ENCODE measurements around the gene SLC6A13.

DNA sequence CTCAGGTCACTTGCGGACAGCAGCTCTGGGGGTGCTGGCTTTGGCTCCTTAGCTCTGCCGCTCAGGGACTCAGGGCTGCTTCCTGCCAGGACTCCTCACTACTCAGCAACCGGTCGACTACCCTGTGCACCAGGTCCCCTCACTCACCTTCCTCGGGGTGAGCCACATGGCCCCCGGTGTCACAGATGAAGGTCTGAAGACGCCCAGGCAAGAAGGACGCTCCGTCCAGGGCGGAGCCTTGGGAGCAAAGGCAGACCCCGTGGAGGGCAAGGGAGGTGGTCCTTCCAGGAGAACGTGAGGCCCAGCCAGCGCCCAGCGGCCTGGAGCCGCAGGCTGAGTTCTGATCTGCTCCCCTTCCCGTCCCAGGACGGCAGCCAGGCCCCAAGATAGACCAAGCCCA is 80.7 kb downstream of the SLC6A13 start:
- TF ChIP-seq CTCF (IDR thresholded peaks at IDR 0.05; ENCODE audit: borderline replicate concordance, extremely low read depth, low read length, poor library complexity, severe bottlenecking) (no peak), EZH2 (IDR thresholded peaks at IDR 0.05; ENCODE audit: borderline replicate concordance, low read depth, low read length, severe bottlenecking) (no peak)
